Stimulated activated memory B cell treated with anti-CD40 and anti-IgM and Interleukin-4, amounts not matched to agents 10 μg/mL and 1 μg/mL and 100 μg/mL, for 72 hours (primary cell): ENCODE data around the gene HSPA1B.
"Not testable (repeated sequence)": the region's sequence is repeated elsewhere in the genome, so short reads cannot be mapped to it uniquely, and the experiment has no call there.

Experiments
- ATAC-seq: fragments of 150-1000 bp; cut with Tn5 transposase; 2 replicates; pipeline ENCODE4 v1.10.0; 2021
- H3K27ac Mint-ChIP-seq: one replicate; pipeline ENCODE4 v1.8.0; 2022; ENCODE audit warnings: mild to moderate bottlenecking, mixed read lengths
- H3K27me3 Mint-ChIP-seq: one replicate; pipeline ENCODE4 v1.8.0; 2022; ENCODE audit warnings: mixed read lengths
- H3K36me3 Mint-ChIP-seq: one replicate; pipeline ENCODE4 v1.8.0; 2022; ENCODE audit warnings: mixed read lengths
- H3K4me1 Mint-ChIP-seq: one replicate; pipeline ENCODE4 v1.8.0; 2022; ENCODE audit warnings: mixed read lengths
- H3K4me3 Mint-ChIP-seq: one replicate; pipeline ENCODE4 v1.8.0; 2022; ENCODE audit warnings: mild to moderate bottlenecking, moderate library complexity, mixed read lengths
- H3K9me3 Mint-ChIP-seq: one replicate; pipeline ENCODE4 v1.8.0; 2022; ENCODE audit warnings: mixed read lengths

Gene HSPA1B

GRCh38 chr6:31794294-31794865 is 33.2 kb upstream of the HSPA1B start:
- Mint-ChIP-seq H3K36me3 (peaks cover 33% of the 10 kb centered on the region), H3K9me3 (no peaks in the 10 kb centered on the region), H3K27me3 (no peaks in the 10 kb centered on the region), H3K4me3 (peak overlapping the region; percentile 84), H3K27ac (peak overlapping the region; percentile 96), H3K4me1 (peaks cover 68% of the 10 kb centered on the region)
- ATAC-seq: no peak

- peak; percentile 17 for ATAC-seq
- Mint-ChIP-seq H3K4me3 (peak overlapping the region; percentile 84), H3K9me3 (no peaks in the 10 kb centered on the region), H3K27me3 (no peaks in the 10 kb centered on the region), H3K36me3 (peaks cover 26% of the 10 kb centered on the region), H3K27ac (peak overlapping the region; percentile 96), H3K4me1 (peaks cover 61% of the 10 kb centered on the region)
Measured at GRCh38 chr6:31794866-31795615, 32.5 kb upstream of the HSPA1B start.

DNA sequence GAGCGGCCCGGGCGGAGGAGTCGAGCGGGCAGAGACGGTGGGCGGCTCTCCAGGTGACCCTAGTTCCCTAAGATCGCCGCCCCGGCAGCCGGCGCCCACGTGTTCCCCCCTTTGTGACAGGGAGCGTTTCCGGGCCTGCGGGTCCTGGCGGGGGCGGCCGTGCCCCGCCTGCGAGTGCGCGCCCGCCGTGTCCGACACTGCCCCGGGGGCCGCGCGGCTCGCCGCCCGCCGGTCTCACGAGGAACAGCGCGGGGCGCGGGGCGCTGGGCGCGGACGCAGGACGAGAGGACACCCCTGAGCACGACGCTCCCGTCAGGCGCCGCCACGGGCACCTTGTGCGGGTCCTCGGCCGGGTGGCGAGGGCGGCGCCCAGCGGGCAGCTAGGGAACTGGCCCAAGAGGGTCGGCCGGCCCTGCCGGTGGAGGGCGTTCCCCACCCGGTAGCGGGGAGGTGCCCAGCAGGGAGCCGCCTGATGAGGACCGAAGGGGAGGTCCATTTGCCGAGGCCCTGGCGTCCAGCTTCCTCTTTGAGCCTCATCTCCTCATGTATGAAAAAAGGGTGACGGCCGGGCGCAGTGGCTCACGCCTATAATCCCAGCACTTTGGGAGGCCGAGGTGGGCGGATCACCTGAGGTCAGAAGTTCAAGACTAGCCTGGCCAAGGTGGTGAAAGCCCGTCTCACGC is 31.8 kb upstream of the HSPA1B start, which contains the start of gene VARS1:
TSS of gene VARS1 (minus strand) at position 137 of the 683 bp plus-strand sequence. CDS start 535 bp downstream, outside the sequence.
- peaks cover 20% of the 10 kb centered on the region for H3K36me3 Mint-ChIP-seq
- H3K4me3 Mint-ChIP-seq: peak within 1 kb of the TSS; percentile 84
- H3K27me3 Mint-ChIP-seq: no peaks in the 10 kb centered on the region
- H3K4me1 Mint-ChIP-seq: peaks cover 54% of the 10 kb centered on the region
- ATAC-seq: peak; percentile 94
- H3K9me3 Mint-ChIP-seq: no peaks in the 10 kb centered on the region
- peak within 1 kb of the TSS; percentile 96 for H3K27ac Mint-ChIP-seq

- peak overlapping the region; percentile 96 for H3K27ac Mint-ChIP-seq
Measured at GRCh38 chr6:31796993-31797385, 30.5 kb upstream of the HSPA1B start.

DNA sequence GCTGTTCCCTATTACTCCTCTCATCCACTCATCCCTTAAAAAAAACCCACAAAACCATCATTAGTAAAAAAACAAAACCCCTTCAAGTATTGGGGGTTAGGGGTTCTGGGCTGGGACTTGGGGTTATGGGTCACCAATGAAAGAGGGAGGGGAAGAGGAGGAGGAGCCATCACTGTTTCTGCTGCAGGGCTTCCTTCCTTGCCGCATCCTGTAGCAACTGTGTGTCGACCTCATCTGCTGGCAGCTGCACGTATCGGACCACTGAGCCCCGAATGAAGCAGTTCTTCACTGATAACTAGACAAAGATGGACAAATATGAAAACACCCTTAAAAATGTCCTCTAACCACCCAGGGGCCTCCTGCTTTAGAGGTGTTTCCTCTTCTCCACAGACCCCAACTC is 29.9 kb upstream of the HSPA1B start:
- no peaks in the 10 kb centered on the region for H3K9me3 Mint-ChIP-seq
- ATAC-seq: no peak
- peak overlapping the region; percentile 37 for H3K27ac Mint-ChIP-seq
- H3K27me3 Mint-ChIP-seq: no peaks in the 10 kb centered on the region
- peaks cover 36% of the 10 kb centered on the region for H3K4me1 Mint-ChIP-seq
- H3K4me3 Mint-ChIP-seq: no peak overlapping the region
- H3K36me3 Mint-ChIP-seq: peaks cover 3% of the 10 kb centered on the region

More at GRCh38 chr6:31796993-31797385, 30.5 kb upstream of the HSPA1B start:
- peaks cover 9% of the 10 kb centered on the region for H3K36me3 Mint-ChIP-seq
- no peaks in the 10 kb centered on the region for H3K27me3 Mint-ChIP-seq
- no peak for ATAC-seq
- no peaks in the 10 kb centered on the region for H3K9me3 Mint-ChIP-seq
- H3K4me1 Mint-ChIP-seq: peaks cover 42% of the 10 kb centered on the region
- no peak overlapping the region for H3K4me3 Mint-ChIP-seq

DNA sequence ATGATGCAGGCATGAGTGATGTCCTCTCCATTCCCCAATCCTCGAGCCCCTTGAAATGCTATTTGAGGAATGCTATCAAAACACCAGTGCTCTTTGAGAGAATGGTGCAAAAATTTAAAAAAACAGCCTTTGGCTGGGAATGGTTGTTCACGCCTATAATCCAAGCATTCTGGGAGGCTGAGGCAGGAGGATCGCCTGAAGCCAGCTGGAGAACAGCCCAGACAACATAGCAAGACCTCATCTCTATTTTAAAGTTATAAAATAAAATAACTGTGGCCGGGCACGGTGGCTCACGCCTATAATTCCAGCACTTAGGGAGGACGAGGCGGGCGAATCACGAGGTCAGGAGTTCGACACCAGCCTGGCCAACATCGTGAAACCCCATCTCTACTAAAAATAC is 27.8 kb upstream of the HSPA1B start:
- peaks cover 7% of the 10 kb centered on the region for H3K36me3 Mint-ChIP-seq
- H3K9me3 Mint-ChIP-seq: no peaks in the 10 kb centered on the region
- H3K4me3 Mint-ChIP-seq: no peak overlapping the region
- H3K27ac Mint-ChIP-seq: no peak overlapping the region
- peaks cover 22% of the 10 kb centered on the region for H3K4me1 Mint-ChIP-seq
- no peaks in the 10 kb centered on the region for H3K27me3 Mint-ChIP-seq
- ATAC-seq: no peak

DNA sequence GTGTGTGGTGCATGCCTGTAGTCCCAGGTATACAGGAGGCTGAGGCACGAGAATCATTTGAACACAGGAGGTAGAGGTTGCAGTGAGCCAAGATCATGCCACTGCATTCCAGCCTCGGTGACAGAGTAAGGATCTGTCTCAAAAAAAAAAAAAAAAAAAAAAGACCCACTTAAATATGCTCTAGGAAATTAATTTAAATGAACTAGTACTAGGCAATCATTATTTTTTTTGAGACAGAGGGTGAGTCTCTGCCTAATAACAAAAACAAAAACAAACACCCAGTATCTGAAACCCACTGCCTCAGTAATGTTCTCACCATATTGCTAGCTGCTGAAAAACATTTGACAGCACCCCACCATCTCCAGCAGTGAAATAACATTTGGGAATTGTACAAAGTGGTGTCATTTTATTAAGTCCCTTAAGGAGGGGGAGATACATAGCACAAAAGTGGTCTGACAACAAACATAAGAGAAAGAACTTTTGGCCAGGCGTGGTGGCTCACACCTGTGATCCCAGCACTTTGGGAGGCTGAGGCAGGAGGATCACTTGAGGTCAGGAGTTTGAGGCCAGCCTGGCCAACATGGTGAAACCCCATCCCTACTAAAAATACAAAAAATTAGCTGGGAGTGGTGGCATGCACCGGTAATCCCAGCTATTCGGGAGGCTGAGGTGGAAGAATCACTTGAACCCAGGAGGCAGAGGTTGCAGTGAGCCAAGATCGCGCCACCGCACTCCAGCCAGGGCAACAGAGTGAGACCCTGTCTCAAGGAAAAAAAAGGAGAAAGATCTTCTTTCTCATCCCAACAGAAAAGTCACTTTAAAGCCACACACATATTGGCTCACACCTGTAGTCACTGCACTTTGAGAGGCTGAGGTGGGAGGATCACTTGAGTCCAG is 26.3 kb upstream of the HSPA1B start:
- not testable (repeated sequence) for H3K4me3 Mint-ChIP-seq, ATAC-seq, H3K36me3 Mint-ChIP-seq, H3K27me3 Mint-ChIP-seq, H3K27ac Mint-ChIP-seq, H3K9me3 Mint-ChIP-seq
- H3K4me1 Mint-ChIP-seq: peaks cover 30% of the 10 kb centered on the region

DNA sequence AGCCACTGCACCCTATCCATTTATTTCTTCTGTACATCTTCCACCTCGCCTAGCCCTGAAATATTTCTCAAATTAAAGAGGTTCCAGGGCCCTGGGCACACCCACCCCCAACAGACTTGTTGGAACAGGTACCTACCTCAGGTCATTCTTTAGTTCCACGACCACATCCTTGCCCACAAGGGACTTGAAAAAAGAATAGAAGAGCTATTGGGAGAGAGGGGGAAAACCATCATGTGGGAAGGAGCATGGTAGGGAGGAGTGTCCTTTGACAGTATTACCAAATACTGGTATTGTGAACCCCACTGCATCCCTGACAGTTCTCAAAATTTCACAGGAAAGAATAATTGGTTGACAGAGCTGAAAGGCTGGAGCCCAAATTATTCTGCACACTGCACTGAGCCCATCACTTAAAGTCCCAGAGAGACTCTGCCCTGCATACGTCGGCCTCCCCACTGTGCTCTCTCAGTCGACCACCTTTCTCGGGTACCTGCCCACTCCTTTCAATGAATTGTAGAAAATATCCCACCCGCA is 21.5 kb upstream of the HSPA1B start:
- Mint-ChIP-seq H3K27me3 (no peaks in the 10 kb centered on the region), H3K36me3 (peaks cover 19% of the 10 kb centered on the region), H3K9me3 (no peaks in the 10 kb centered on the region), H3K27ac (peak overlapping the region; percentile 99), H3K4me3 (peak overlapping the region; percentile 98), H3K4me1 (peaks cover 24% of the 10 kb centered on the region)
- ATAC-seq: peak; percentile 34

DNA sequence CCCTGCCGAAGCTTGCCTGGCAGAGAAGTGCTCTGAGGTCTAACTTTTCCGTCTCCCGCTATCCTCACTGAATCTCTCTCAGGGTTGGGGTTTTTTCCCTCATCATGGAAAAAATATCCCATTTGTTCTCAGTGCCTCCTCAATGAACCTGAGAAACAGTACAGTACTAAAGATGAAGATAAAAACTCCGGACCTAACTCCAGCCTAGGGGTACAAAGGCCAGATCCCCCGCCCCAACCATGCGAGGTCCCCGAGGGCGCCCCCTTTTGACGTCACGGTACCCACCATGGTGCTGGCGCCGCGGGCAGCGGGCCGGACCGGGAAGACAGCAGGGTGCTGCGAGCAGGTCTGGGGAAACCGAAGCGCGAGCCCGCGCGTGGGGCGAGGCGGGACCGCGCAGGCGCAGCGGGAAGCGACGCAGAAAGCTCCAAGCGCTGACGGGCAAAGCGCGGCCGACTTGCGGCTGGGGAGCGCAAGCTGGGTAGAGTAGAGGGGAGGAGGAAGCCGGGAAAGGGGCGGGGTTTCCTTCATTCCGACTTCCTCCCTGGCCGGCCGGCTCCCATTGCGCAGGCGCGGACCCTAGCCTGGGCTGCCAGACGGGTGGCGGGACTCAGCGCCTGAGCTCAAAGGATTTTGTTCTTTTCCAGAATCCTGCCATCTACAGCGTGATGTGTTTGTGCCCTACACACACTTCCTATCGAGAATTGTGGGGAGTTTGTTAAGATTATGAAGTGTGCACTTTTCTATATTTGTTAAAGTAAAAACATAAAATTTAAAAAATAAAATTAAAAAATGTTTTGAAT is 20.9 kb upstream of the HSPA1B start, which contains the start of gene LSM2:
TSS of gene LSM2 (minus strand) at position 497 of the 803 bp plus-strand sequence. CDS start at position 288, 209 bp downstream.
- H3K27ac Mint-ChIP-seq: peak within 1 kb of the TSS; percentile 99
- H3K4me1 Mint-ChIP-seq: peaks cover 24% of the 10 kb centered on the region
- peaks cover 19% of the 10 kb centered on the region for H3K36me3 Mint-ChIP-seq
- peak within 1 kb of the TSS; percentile 98 for H3K4me3 Mint-ChIP-seq
- ATAC-seq: peak; percentile 98
- no peaks in the 10 kb centered on the region for H3K27me3 Mint-ChIP-seq
- H3K9me3 Mint-ChIP-seq: no peaks in the 10 kb centered on the region

GRCh38 chr6:31808599-31808998 is 18.9 kb upstream of the HSPA1B start:
- H3K27me3 Mint-ChIP-seq, H3K9me3 Mint-ChIP-seq, H3K4me3 Mint-ChIP-seq, H3K27ac Mint-ChIP-seq, ATAC-seq: not testable (repeated sequence)
- Mint-ChIP-seq H3K36me3 (peaks cover 12% of the 10 kb centered on the region), H3K4me1 (peaks cover 31% of the 10 kb centered on the region)

GRCh38 chr6:31811645-31812044 is 15.9 kb upstream of the HSPA1B start:
- no peaks in the 10 kb centered on the region for H3K27me3 Mint-ChIP-seq
- ATAC-seq: no peak
- no peak overlapping the region for H3K4me3 Mint-ChIP-seq

GRCh38 chr6:31813465-31813849 is 14.1 kb upstream of the HSPA1B start:
- no peak overlapping the region for H3K4me3 Mint-ChIP-seq
- peaks cover 12% of the 10 kb centered on the region for H3K36me3 Mint-ChIP-seq
- peaks cover 34% of the 10 kb centered on the region for H3K4me1 Mint-ChIP-seq
- H3K9me3 Mint-ChIP-seq: no peaks in the 10 kb centered on the region
- no peak for ATAC-seq
- H3K27me3 Mint-ChIP-seq: no peaks in the 10 kb centered on the region
- peak overlapping the region; percentile 91 for H3K27ac Mint-ChIP-seq

More at GRCh38 chr6:31811645-31812044, 15.9 kb upstream of the HSPA1B start:
- Mint-ChIP-seq H3K27ac (no peak overlapping the region), H3K4me1 (peaks cover 26% of the 10 kb centered on the region), H3K9me3 (no peaks in the 10 kb centered on the region), H3K36me3 (peaks cover 12% of the 10 kb centered on the region)

DNA sequence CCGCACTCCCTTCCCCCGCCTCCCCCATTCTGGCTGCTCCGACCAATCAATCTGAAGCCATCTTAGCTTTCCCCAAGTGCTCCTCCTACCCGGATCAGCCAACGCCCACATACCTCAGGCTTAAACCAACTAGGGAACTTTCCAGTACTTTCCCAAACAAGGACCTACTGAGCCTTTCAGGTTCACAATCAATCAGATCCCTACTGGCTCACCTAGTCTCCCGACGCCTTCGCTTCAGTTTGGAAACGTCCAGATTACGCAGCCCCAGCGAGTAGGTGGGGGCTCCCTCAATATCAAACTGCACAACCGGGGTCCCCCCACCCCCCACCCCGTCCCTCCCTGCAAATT is 12.9 kb upstream of the HSPA1B start:
- peak overlapping the region; percentile 98 for H3K4me3 Mint-ChIP-seq
- peaks cover 34% of the 10 kb centered on the region for H3K4me1 Mint-ChIP-seq
- H3K36me3 Mint-ChIP-seq: peaks cover 8% of the 10 kb centered on the region
- peak overlapping the region; percentile 91 for H3K27ac Mint-ChIP-seq
- no peaks in the 10 kb centered on the region for H3K9me3 Mint-ChIP-seq
- peak; percentile 72 for ATAC-seq
- no peaks in the 10 kb centered on the region for H3K27me3 Mint-ChIP-seq
